ENCODE measurements around the gene ATP6V0D1.

Gene ATP6V0D1

GRCh38 chr16:67486805-67487204, 5.8 kb upstream of the ATP6V0D1 start:
- CTCF ChIA-PET = interaction anchor here (0.7 to 1.2 kb wide), 4 partner anchors 21 to 93 kb away, joined by 3 to 4 read pairs (median 4); no protein-coding TSS in a partner anchor
- POLR2A ChIA-PET = interaction anchor here (0.6 kb wide), 1 partner anchor 19 kb away, joined by 4 read pairs; no protein-coding TSS in a partner anchor
- Histone ChIP-seq H3K4me1 (ENCODE audit: control insufficient read depth, insufficient read depth, low read length) (no peaks in the 10 kb centered on the region), H3K36me3 (ENCODE audit: control insufficient read depth in 2 of 2, insufficient read depth in 1 of 2, low read length in 2 of 2) (peaks cover 0 to 19% of the 10 kb centered on the region in 2 experiments; a peak in 1 of 3 replicates), H3K4me3 (ENCODE audit: low read depth, low read length) (no peak overlapping the region), H3K9me3 (ENCODE audit: control insufficient read depth, insufficient read depth, low read depth, low read length) (no peaks in the 10 kb centered on the region), H3K27ac (ENCODE audit: extremely low read depth, low read depth, low read length) (no peak overlapping the region)
- no peak for TF ChIP-seq ZNF530 (tag by site-specific recombination; IDR thresholded peaks at IDR 0.05; ENCODE audit: low read depth)
- no peak for TF ChIP-seq ZNF701 (tag by site-specific recombination; IDR thresholded peaks at IDR 0.05)
- no peak for TF ChIP-seq ZNF558 (tag by site-specific recombination; IDR thresholded peaks at IDR 0.05)
- TF ChIP-seq ZNF433 (tag by site-specific recombination; IDR thresholded peaks at IDR 0.05; ENCODE audit: low read depth) = no peak

- TF ChIP-seq ZNF701 (tag by site-specific recombination; IDR thresholded peaks at IDR 0.05) = no peak
- ChIA-PET CTCF (interaction anchor here (0.6 to 0.9 kb wide), 3 partner anchors 12 to 266 kb away, joined by 3 to 4 read pairs (median 4); no protein-coding TSS in a partner anchor), POLR2A (no interaction called here)
- Histone ChIP-seq H3K36me3 (ENCODE audit: control insufficient read depth in 2 of 2, insufficient read depth in 1 of 2, low read length in 2 of 2) (peaks cover 0 to 19% of the 10 kb centered on the region in 2 experiments; a peak in 1 of 3 replicates), H3K4me1 (ENCODE audit: control insufficient read depth, insufficient read depth, low read length) (no peaks in the 10 kb centered on the region), H3K4me3 (ENCODE audit: low read depth, low read length) (no peak overlapping the region), H3K27ac (ENCODE audit: extremely low read depth, low read depth, low read length) (no peak overlapping the region), H3K9me3 (ENCODE audit: control insufficient read depth, insufficient read depth, low read depth, low read length) (no peaks in the 10 kb centered on the region)
Observed at GRCh38 chr16:67483731-67484525, 3.0 kb upstream of the ATP6V0D1 start.

GRCh38 chr16:67483150-67483549, 2.2 kb upstream of the ATP6V0D1 start, which contains the start of gene AGRP:
AGRP (minus strand) TSS chr16:67483547; CDS start chr16:67483398, 149 bp downstream.
- Histone ChIP-seq H3K9me3 (ENCODE audit: control insufficient read depth, insufficient read depth, low read depth, low read length) (no peaks in the 10 kb centered on the region), H3K36me3 (ENCODE audit: control insufficient read depth in 2 of 2, insufficient read depth in 1 of 2, low read length in 2 of 2) (peaks cover 0 to 20% of the 10 kb centered on the region in 2 experiments; a peak in 1 of 3 replicates), H3K4me3 (ENCODE audit: low read depth, low read length) (no peak within 1 kb of the TSS), H3K4me1 (ENCODE audit: control insufficient read depth, insufficient read depth, low read length) (no peaks in the 10 kb centered on the region), H3K27ac (ENCODE audit: extremely low read depth, low read depth, low read length) (no peak within 1 kb of the TSS)
- ChIA-PET POLR2A (no interaction called here), CTCF (interaction anchor here (0.6 kb wide), 1 partner anchor 266 kb away, joined by 4 read pairs; no protein-coding TSS in a partner anchor)
- TF ChIP-seq ZNF157 (tag by site-specific recombination; IDR thresholded peaks at IDR 0.05) (no peak), ZNF121 (tag by site-specific recombination; IDR thresholded peaks at IDR 0.05) (no peak), ZNF660 (tag by site-specific recombination; IDR thresholded peaks at IDR 0.05) (no peak), HOXA7 (CRISPR knock-in tag; IDR thresholded peaks at IDR 0.05; ENCODE audit: borderline replicate concordance) (no peak), ZSCAN18 (tag by site-specific recombination; IDR thresholded peaks at IDR 0.05) (no peak), TCF7L2 (IDR thresholded peaks at IDR 0.05; ENCODE audit: borderline replicate concordance, low read depth, low read length) (no peak), KLF8 (tag by site-specific recombination; IDR thresholded peaks at IDR 0.05) (no peak), GLI4 (tag by site-specific recombination; IDR thresholded peaks at IDR 0.05) (no peak), ZNF791 (tag by site-specific recombination; IDR thresholded peaks at IDR 0.05) (no peak), FEZF1 (tag by site-specific recombination; IDR thresholded peaks at IDR 0.05) (no peak), ZNF600 (tag by site-specific recombination; IDR thresholded peaks at IDR 0.05) (no peak), BCL11B (tag by site-specific recombination; IDR thresholded peaks at IDR 0.05; ENCODE audit: low read depth) (no peak), ZNF76 (tag by site-specific recombination; IDR thresholded peaks at IDR 0.05; ENCODE audit: borderline replicate concordance, low read depth) (no peak), ZNF174 (tag by site-specific recombination; IDR thresholded peaks at IDR 0.05) (no peak), ZSCAN30 (tag by site-specific recombination; IDR thresholded peaks at IDR 0.05) (no peak), ZNF488 (tag by site-specific recombination; IDR thresholded peaks at IDR 0.05) (no peak), ZNF37A (tag by site-specific recombination; IDR thresholded peaks at IDR 0.05) (no peak), ZNF521 (tag by site-specific recombination; IDR thresholded peaks at IDR 0.05) (no peak), ZBTB26 (tag by site-specific recombination; optimal IDR thresholded peaks at IDR 0.05) (no peak), ZNF610 (tag by site-specific recombination; IDR thresholded peaks at IDR 0.05; ENCODE audit: borderline replicate concordance) (no peak)
